HepG2 (cell line): Measurements from ENCODE around the gene OPRD1. TPM values are rescaled to one million over a fixed set of nuclear protein-coding genes. Genes with fewer than 3 reads are reported as not detected.

Experiments
- ARNTL ChIP-seq: sonication (generic); formaldehyde crosslinking; IDR thresholded peaks from 2 replicates; pipeline ENCODE4 v1.4.0; 2020; ENCODE audit warnings: mild to moderate bottlenecking, missing genetic modification reagents
- ASH2L ChIP-seq: fragments of 300-600, 200-600 bp; sonication (generic); IDR thresholded peaks from 2 replicates; pipeline ENCODE4 v1.7.0; 2017; ENCODE audit warnings: low read depth, mild to moderate bottlenecking, moderate library complexity, mixed read lengths, low read length; ENCODE audit not compliant: insufficient read length
- CBX2 ChIP-seq, 2 experiments: fragments of 200-600 bp in 1 of 2; sonication (generic); formaldehyde crosslinking in 1 of 2; IDR thresholded peaks; 2 replicates each; pipeline versions ENCODE4 v1.7.0 to v1.8.1; 2018 to 2022; ENCODE audit warnings: low read depth in 2 of 2, low read length in 1 of 2, mild to moderate bottlenecking in 1 of 2, missing genetic modification reagents in 1 of 2
- KLF11 ChIP-seq: IDR thresholded peaks from 2 replicates; pipeline ENCODE4 v1.6.1; 2016; ENCODE audit warnings: missing compliant biosample characterization
- KLF12 ChIP-seq: sonication (generic); formaldehyde crosslinking; IDR thresholded peaks from 2 replicates; pipeline ENCODE4 v1.4.0; 2020; ENCODE audit warnings: missing genetic modification reagents, borderline replicate concordance
- MTA1 ChIP-seq: sonication (generic); formaldehyde crosslinking; IDR thresholded peaks from 2 replicates; pipeline ENCODE4 v1.4.0; 2020; ENCODE audit warnings: missing genetic modification reagents, mild to moderate bottlenecking, borderline replicate concordance
- RFX1 ChIP-seq: fragments of 450-650 bp; IDR thresholded peaks from 2 replicates; pipeline ENCODE4 v1.6.1; 2017
- TCF12 ChIP-seq, 2 experiments: fragments of 450-650 bp in 1 of 2; sonication (generic) in 1 of 2; formaldehyde crosslinking in 1 of 2; IDR thresholded peaks; 2 replicates each; pipeline versions ENCODE4 v1.6.1 to v1.8.0; 2017 to 2022; ENCODE audit warnings: antibody characterized with exemption in 1 of 2, mild to moderate bottlenecking in 1 of 2, missing genetic modification reagents in 1 of 2, moderate library complexity in 1 of 2
- ZBTB7B ChIP-seq: sonication (generic); formaldehyde crosslinking; IDR thresholded peaks from 2 replicates; pipeline ENCODE4 v1.4.0; 2020; ENCODE audit warnings: missing genetic modification reagents
- ZFP36L1 ChIP-seq: sonication (generic); formaldehyde crosslinking; IDR thresholded peaks from 2 replicates; pipeline ENCODE4 v1.8.0; 2022; ENCODE audit warnings: mild to moderate bottlenecking, missing genetic modification reagents, moderate library complexity
- ZNF292 ChIP-seq: sonication (generic); formaldehyde crosslinking; IDR thresholded peaks from 2 replicates; pipeline ENCODE4 v1.8.1; 2022; ENCODE audit warnings: mild to moderate bottlenecking, low read depth, missing genetic modification reagents, borderline replicate concordance
- ZNF598 ChIP-seq: sonication (generic); formaldehyde crosslinking; IDR thresholded peaks from 2 replicates; pipeline ENCODE4 v1.5.1; 2020; ENCODE audit warnings: mild to moderate bottlenecking, missing genetic modification reagents, borderline replicate concordance
- ZSCAN29 ChIP-seq: sonication (generic); formaldehyde crosslinking; conservative IDR thresholded peaks from 2 replicates; pipeline ENCODE4 v1.4.0; 2020; ENCODE audit warnings: mild to moderate bottlenecking, missing genetic modification reagents
- polyA plus RNA-seq, 8 experiments: library from polyadenylated mRNA; depleted of rRNA in 3 of 8; stranded (reverse) in 7 of 8; unstranded in 1 of 8; fragments of >200 nt; fragmentation: Illumina TruSeq in 4 of 8; extraction: Trizol in 4 of 8; gene quantifications; 2 replicates each; pipeline versions ENCODE4 v1.2.1 to v1.2.3, GENCODE V29; 2011 to 2016; ENCODE audit warnings: low read depth in 4 of 8, missing spikeins in 1 of 8, mixed read lengths in 1 of 8; ENCODE audit not compliant: insufficient read depth in 1 of 8
- total RNA-seq, 5 experiments: library from RNA; depleted of rRNA; stranded (reverse); fragments of >200 nt; fragmentation: Illumina TruSeq; extraction: Trizol; gene quantifications; 2 replicates each; pipeline ENCODE4 v1.2.3, GENCODE V29; 2016; ENCODE audit warnings: low read depth in 1 of 5
- TF ChIP-seq, protein P1 (sequence below): sonication (generic); formaldehyde crosslinking; IDR thresholded peaks from 2 replicates; pipeline ENCODE4 v1.5.1; 2020; ENCODE audit warnings: mild to moderate bottlenecking, missing genetic modification reagents, moderate library complexity
- TF ChIP-seq, protein P2 (sequence below): sonication (generic); formaldehyde crosslinking; conservative IDR thresholded peaks from 2 replicates; pipeline ENCODE4 v1.4.0; 2020; ENCODE audit warnings: missing genetic modification reagents
- TF ChIP-seq, protein P3 (sequence below): sonication (generic); formaldehyde crosslinking; IDR thresholded peaks from 2 replicates; pipeline ENCODE4 v1.4.0; 2020; ENCODE audit warnings: mild to moderate bottlenecking, low read depth, missing genetic modification reagents
- TF ChIP-seq, protein P4 (sequence below): sonication (generic); formaldehyde crosslinking; IDR thresholded peaks from 2 replicates; pipeline ENCODE4 v1.5.0; 2020; ENCODE audit warnings: mild to moderate bottlenecking, missing genetic modification reagents, moderate library complexity
- TF ChIP-seq, protein P5 (sequence below): sonication (generic); formaldehyde crosslinking; IDR thresholded peaks from 2 replicates; pipeline ENCODE4 v1.4.0; 2020; ENCODE audit warnings: missing genetic modification reagents; ENCODE audit errors: not compliant biosample characterization

The OPRD1 gene
- total and polyA plus RNA-seq, 2 of the 13 experiments (the other 11 are each of a cell fraction or from before 2014, with no cell fraction given) = 0.02 to 0.03 TPM

DNA sequence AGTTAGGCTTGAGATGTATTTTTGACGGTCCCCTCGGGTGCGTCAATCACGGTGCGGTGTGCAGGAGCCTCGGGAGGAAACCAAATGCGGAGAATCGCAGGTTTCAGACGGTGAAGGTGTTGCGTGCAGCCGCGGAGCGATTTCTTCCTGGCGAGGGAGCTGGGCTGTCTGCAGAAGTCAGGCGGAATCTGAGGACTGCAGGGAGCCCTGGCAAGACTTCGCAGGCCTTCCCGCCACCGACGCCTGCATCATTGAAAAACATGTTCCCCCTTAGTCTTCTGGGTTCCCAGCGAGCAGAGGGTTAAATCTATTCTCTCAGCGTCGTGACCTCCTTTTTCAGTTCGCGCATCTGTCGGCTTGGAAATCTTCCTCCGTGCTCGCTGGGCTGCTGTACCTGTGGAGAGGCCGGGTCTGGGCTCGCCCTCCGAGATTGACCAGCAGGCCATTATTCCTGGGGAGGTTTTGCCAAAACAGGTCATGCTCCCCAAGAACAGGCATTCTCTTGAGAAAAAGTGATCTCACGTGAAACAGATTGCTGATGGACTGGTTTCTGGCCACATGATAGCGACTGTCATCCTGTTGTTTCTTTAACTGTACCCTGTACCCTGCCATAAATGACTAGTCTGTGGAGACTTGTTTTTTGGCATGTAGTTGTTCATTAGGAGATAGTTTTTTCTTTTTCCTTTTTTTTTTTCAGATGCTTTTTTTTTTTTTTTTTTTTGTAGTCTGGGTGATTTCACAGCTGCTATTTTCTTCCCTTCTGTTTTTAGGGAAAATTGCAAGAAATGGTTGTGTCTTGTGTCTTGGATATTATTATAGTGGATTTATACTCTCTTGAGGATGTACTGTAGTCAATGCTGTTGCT lies 103.3 kb downstream of the OPRD1 start (continued):
- TF ChIP-seq, protein P1, sequence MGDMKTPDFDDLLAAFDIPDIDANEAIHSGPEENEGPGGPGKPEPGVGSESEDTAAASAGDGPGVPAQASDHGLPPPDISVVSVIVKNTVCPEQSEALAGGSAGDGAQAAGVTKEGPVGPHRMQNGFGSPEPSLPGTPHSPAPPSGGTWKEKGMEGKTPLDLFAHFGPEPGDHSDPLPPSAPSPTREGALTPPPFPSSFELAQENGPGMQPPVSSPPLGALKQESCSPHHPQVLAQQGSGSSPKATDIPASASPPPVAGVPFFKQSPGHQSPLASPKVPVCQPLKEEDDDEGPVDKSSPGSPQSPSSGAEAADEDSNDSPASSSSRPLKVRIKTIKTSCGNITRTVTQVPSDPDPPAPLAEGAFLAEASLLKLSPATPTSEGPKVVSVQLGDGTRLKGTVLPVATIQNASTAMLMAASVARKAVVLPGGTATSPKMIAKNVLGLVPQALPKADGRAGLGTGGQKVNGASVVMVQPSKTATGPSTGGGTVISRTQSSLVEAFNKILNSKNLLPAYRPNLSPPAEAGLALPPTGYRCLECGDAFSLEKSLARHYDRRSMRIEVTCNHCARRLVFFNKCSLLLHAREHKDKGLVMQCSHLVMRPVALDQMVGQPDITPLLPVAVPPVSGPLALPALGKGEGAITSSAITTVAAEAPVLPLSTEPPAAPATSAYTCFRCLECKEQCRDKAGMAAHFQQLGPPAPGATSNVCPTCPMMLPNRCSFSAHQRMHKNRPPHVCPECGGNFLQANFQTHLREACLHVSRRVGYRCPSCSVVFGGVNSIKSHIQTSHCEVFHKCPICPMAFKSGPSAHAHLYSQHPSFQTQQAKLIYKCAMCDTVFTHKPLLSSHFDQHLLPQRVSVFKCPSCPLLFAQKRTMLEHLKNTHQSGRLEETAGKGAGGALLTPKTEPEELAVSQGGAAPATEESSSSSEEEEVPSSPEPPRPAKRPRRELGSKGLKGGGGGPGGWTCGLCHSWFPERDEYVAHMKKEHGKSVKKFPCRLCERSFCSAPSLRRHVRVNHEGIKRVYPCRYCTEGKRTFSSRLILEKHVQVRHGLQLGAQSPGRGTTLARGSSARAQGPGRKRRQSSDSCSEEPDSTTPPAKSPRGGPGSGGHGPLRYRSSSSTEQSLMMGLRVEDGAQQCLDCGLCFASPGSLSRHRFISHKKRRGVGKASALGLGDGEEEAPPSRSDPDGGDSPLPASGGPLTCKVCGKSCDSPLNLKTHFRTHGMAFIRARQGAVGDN (CRISPR knock-in tag) = peak; percentile 52
- TF ChIP-seq, protein P2, sequence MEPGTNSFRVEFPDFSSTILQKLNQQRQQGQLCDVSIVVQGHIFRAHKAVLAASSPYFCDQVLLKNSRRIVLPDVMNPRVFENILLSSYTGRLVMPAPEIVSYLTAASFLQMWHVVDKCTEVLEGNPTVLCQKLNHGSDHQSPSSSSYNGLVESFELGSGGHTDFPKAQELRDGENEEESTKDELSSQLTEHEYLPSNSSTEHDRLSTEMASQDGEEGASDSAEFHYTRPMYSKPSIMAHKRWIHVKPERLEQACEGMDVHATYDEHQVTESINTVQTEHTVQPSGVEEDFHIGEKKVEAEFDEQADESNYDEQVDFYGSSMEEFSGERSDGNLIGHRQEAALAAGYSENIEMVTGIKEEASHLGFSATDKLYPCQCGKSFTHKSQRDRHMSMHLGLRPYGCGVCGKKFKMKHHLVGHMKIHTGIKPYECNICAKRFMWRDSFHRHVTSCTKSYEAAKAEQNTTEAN (CRISPR knock-in tag) = no peak
- TF ChIP-seq, protein P3, sequence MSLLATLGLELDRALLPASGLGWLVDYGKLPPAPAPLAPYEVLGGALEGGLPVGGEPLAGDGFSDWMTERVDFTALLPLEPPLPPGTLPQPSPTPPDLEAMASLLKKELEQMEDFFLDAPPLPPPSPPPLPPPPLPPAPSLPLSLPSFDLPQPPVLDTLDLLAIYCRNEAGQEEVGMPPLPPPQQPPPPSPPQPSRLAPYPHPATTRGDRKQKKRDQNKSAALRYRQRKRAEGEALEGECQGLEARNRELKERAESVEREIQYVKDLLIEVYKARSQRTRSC (CRISPR knock-in tag) = no peak
- peak; percentile 44 for TF ChIP-seq ASH2L
- TF ChIP-seq, protein P4, sequence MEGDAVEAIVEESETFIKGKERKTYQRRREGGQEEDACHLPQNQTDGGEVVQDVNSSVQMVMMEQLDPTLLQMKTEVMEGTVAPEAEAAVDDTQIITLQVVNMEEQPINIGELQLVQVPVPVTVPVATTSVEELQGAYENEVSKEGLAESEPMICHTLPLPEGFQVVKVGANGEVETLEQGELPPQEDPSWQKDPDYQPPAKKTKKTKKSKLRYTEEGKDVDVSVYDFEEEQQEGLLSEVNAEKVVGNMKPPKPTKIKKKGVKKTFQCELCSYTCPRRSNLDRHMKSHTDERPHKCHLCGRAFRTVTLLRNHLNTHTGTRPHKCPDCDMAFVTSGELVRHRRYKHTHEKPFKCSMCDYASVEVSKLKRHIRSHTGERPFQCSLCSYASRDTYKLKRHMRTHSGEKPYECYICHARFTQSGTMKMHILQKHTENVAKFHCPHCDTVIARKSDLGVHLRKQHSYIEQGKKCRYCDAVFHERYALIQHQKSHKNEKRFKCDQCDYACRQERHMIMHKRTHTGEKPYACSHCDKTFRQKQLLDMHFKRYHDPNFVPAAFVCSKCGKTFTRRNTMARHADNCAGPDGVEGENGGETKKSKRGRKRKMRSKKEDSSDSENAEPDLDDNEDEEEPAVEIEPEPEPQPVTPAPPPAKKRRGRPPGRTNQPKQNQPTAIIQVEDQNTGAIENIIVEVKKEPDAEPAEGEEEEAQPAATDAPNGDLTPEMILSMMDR (CRISPR knock-in tag) = 0 out of 2 replicates have a peak, but pooled peaks have one; percentile 2
- TF ChIP-seq ZFP36L1 (CRISPR knock-in tag) = no peak
- TF ChIP-seq RFX1 = no peak
- 0 out of 2 replicates have a peak, but pooled peaks have one; percentile 26 for TF ChIP-seq ZSCAN29 (CRISPR knock-in tag)
- TF ChIP-seq CBX2 (IDR thresholded peaks at IDR 0.05; ENCODE audit: low read depth, low read length) = no peak
- TF ChIP-seq CBX2 (CRISPR knock-in tag; IDR thresholded peaks at IDR 0.05; ENCODE audit: low read depth) = no peak
- peak; percentile 44; the same call in 1 of the 2 replicates for TF ChIP-seq ZNF598 (CRISPR knock-in tag)
- TF ChIP-seq ZNF292 (CRISPR knock-in tag) = peak; percentile 71; the same call in 1 of the 2 replicates
- no peak for TF ChIP-seq ZBTB7B (CRISPR knock-in tag)
- TF ChIP-seq, protein P5, sequence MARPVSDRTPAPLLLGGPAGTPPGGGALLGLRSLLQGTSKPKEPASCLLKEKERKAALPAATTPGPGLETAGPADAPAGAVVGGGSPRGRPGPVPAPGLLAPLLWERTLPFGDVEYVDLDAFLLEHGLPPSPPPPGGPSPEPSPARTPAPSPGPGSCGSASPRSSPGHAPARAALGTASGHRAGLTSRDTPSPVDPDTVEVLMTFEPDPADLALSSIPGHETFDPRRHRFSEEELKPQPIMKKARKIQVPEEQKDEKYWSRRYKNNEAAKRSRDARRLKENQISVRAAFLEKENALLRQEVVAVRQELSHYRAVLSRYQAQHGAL (CRISPR knock-in tag) = no peak
- no peak for TF ChIP-seq KLF12
- TF ChIP-seq TCF12 (IDR thresholded peaks at IDR 0.05) = no peak
- 0 out of 2 replicates have a peak, but pooled peaks have one; percentile 22 for TF ChIP-seq TCF12 (CRISPR knock-in tag; IDR thresholded peaks at IDR 0.05)
- 0 out of 2 replicates have a peak, but pooled peaks have one; percentile 42 for TF ChIP-seq ARNTL (CRISPR knock-in tag)
- TF ChIP-seq MTA1 (CRISPR knock-in tag) = no peak
- no peak for TF ChIP-seq KLF11 (CRISPR knock-in tag)
